Activated CD8-positive, alpha-beta memory T cell treated with anti-CD3 and anti-CD28 coated beads, Interleukin-2, amount 10 ng/mL, durations not matched to agents 7 days and 5 days (primary cell): ENCODE data around the gene FMNL2. TPM values are rescaled to one million over a fixed set of nuclear protein-coding genes. Genes with fewer than 3 reads are reported as not detected.

Source experiments
- ATAC-seq: fragments of 150-1000 bp; cut with Tn5 transposase; one replicate; pipeline ENCODE4 v1.10.0; 2021; ENCODE audit warnings: moderate library complexity
- CTCF ChIA-PET: fragments of 350-600 bp; sonication (Branson Sonifier 250); formaldehyde crosslinking; loops from one replicate; lab custom pipeline; 2021; ENCODE audit warnings: antibody characterized with exemption; lab: Charles Lee
- DNase-seq: peaks from one replicate; pipeline ENCODE4 v3.0.0-alpha.2; 2020
- H3K27ac Mint-ChIP-seq: one replicate; pipeline ENCODE4 v1.8.0; 2021; ENCODE audit warnings: mild to moderate bottlenecking, mixed read lengths
- H3K27me3 Mint-ChIP-seq: one replicate; pipeline ENCODE4 v1.8.0; 2021; ENCODE audit warnings: mixed read lengths
- H3K36me3 Mint-ChIP-seq: one replicate; pipeline ENCODE4 v1.8.0; 2021; ENCODE audit warnings: mild to moderate bottlenecking, mixed read lengths
- H3K4me1 Mint-ChIP-seq: one replicate; pipeline ENCODE4 v1.8.0; 2021; ENCODE audit warnings: mixed read lengths
- H3K4me3 Mint-ChIP-seq: one replicate; pipeline ENCODE4 v1.8.0; 2021; ENCODE audit warnings: mild to moderate bottlenecking, moderate library complexity, mixed read lengths
- H3K9me3 Mint-ChIP-seq: one replicate; pipeline ENCODE4 v1.8.0; 2022; ENCODE audit warnings: low read depth, mixed read lengths
- total RNA-seq, 2 experiments: library from RNA; stranded (reverse); gene quantifications; one replicate each; pipeline ENCODE4 v1.2.3, GENCODE V29; 2021

FMNL2 gene
- total RNA-seq, 2 experiments from 2014 or later = 0.26 to 0.56 TPM

DNA sequence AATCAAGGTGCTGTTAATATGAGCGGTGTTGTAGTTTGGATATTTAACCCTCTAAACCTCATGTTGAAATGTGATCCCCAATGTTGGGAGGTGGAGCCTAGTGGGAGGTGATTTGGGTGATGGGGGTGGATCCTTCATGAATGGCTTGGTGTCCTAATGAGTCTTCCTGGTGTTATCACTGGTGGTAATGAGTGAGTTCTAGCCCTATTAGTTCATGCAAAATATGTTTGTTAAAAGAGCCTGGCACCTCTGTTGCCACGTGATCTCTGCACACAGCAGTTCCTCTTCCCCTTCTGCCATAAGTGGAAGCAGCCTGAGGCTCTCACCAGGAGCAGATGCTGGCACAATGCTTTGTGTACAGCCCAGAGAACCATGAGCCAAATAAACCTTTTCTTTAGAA is 158.4 kb downstream of the FMNL2 start:
- H3K36me3 Mint-ChIP-seq = no peaks in the 10 kb centered on the region
- peaks cover 6% of the 10 kb centered on the region for H3K4me1 Mint-ChIP-seq
- DNase-seq (no peak), ATAC-seq (no peak)
- peaks cover 26% of the 10 kb centered on the region for H3K27me3 Mint-ChIP-seq
- no peaks in the 10 kb centered on the region for H3K9me3 Mint-ChIP-seq
- CTCF ChIA-PET = no interaction called here
- H3K4me3 Mint-ChIP-seq = no peak overlapping the region
- H3K27ac Mint-ChIP-seq = no peak overlapping the region

DNA sequence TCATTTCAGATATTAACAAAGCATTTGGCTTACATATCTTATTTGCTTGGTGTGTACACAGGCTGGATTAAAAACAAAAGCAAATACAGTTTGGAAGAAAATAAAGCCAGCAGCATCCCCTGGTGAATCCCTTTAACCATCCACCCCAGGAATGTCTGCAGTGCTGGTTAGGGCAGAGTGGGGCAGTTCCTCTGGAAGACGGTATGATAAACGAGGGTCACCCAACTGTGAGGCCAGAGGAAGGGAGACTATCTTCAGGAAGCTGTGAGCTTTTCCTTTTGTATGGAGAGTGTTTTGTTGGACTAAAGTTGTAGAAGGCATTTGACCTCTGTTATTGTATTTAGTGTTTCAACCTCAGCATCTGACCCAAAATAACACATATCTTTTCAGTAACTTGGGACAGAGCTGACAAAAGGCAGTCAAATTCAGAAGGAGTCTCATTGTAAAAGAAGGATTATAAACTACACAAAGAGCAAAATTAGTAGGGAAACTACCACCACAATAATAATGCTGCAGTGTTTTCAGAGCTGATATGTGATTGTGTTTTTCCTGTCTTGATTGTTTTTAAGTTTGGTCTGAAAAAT is 159.1 kb downstream of the FMNL2 start:
- CTCF ChIA-PET = no interaction called here
- Mint-ChIP-seq H3K4me1 (peaks cover 6% of the 10 kb centered on the region), H3K4me3 (no peak overlapping the region), H3K27me3 (peaks cover 29% of the 10 kb centered on the region), H3K36me3 (no peaks in the 10 kb centered on the region), H3K9me3 (no peaks in the 10 kb centered on the region), H3K27ac (no peak overlapping the region)
- ATAC-seq (no peak), DNase-seq (no peak)

DNA sequence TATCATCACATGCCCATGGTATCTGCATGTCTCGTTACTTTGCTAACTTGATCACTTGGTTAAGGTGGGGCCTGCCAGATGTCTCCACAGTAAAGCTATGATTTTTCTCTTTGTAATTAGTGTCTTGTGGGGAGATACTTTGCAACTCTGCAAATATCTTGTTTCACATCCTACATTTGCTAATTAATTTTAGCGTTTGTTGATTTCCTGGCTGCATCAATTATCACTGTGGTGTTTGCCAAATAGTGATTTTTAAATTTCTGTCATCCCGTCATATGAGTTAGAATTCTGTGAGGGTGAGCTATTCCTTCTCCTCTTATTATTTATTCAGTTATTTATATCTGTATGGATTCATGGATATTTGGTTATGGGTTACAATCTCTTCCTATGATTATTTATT is 161.4 kb downstream of the FMNL2 start:
- CTCF ChIA-PET = no interaction called here
- Mint-ChIP-seq H3K27me3 (peaks cover 30% of the 10 kb centered on the region), H3K9me3 (no peaks in the 10 kb centered on the region), H3K36me3 (no peaks in the 10 kb centered on the region), H3K4me3 (no peak overlapping the region), H3K4me1 (peaks cover 6% of the 10 kb centered on the region), H3K27ac (no peak overlapping the region)
- ATAC-seq (no peak), DNase-seq (no peak)

DNA sequence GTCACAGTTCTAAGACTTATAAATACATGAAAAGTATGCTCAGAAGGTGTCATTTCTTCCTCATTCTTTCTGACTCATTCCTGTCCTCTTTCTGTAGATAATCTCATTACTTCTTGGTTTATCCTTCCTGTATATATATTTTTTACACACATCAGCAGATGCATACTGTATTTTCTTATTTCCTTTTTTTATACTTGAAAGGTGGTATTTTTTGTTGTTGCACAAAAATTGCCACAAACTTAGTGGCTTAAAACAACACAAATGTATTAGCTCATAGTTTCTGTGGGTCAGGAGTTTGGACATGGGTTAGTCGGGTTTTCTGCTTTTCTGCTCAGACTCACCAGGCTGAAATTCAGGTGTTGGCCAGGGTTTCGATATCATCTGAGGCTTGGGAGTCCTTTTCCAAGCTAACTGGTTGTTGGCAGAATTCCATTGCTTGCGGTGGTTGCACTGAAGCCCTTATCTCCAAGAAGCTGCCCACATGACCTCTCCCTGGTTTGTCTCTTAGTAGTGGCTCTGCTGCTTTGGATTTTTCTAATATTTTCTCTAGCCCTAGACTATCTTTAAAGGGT is 162.6 kb downstream of the FMNL2 start:
- CTCF ChIA-PET = no interaction called here
- DNase-seq = no peak
- no peak for ATAC-seq
- Mint-ChIP-seq H3K4me1 (peaks cover 6% of the 10 kb centered on the region), H3K36me3 (no peaks in the 10 kb centered on the region), H3K9me3 (no peaks in the 10 kb centered on the region), H3K27me3 (peaks cover 27% of the 10 kb centered on the region), H3K27ac (no peak overlapping the region), H3K4me3 (no peak overlapping the region)

DNA sequence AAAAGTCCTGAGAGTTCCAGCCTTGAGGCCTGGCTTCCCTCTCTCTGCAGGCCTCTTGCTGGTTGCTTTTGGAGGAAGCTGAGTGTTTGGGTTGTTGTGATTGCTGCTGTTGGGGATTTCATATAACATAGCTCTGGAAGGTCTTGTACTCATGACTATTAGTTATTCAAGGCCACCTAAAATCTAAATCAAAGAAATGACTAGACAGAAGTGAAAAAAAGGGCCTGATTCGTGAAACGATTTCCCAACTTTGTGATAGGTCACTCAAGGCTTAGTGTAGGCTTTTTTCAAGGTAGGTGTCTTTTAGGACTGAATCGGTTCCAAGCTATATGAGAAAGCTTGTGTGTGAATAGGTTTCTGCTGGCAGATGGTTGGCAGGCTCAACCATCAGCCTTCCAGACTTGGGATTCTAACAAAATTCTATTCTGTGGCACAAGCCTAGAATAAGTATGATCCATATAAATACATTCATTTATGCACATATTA is 164.4 kb downstream of the FMNL2 start:
- Mint-ChIP-seq H3K9me3 (no peaks in the 10 kb centered on the region), H3K27me3 (peaks cover 19% of the 10 kb centered on the region), H3K36me3 (no peaks in the 10 kb centered on the region), H3K4me3 (no peak overlapping the region), H3K4me1 (peaks cover 6% of the 10 kb centered on the region), H3K27ac (no peak overlapping the region)
- ATAC-seq = no peak
- no peak for DNase-seq
- CTCF ChIA-PET = interaction anchor here (1.0 kb wide), 1 partner anchor 13 kb away, joined by 3 read pairs; no protein-coding TSS in a partner anchor

DNA sequence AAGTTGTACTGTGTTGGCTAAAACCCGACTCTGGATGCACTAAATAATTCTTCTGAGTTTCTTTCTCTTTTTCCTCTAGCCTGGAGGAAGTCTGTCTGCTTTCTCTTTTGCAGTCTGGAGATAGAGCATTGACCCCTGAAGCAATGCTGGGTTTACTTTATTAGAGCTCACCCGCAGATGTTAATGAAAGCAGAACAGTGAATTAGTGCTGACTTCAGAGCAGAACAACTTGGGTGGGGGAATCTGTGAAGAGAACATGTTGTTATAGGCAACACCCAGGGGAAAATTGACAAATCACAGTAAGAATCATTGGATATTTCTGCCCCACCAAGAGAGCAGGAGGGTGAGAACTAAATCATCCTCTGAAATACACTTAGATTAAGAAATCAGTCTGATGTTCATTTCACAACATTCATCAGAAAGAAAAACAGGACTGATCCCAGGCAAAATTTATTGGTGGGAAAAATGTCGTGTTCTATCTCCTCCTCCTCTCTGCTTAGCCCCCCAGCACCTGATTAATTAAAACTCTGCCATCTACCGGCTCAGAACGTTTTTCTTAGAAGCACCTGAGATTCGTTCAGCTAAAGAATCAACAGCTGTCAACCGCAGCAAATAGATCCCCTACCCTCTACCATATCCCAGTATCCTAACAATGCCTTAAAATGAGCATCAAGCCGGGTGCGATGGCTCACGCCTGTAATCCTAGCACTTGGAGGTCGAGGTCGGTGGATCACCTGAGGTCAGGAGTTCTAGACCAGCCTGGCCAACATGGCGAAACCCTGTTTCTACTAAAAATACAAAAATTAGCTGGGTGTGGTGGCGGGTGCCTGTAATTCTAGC is 165.1 kb downstream of the FMNL2 start:
- peaks cover 6% of the 10 kb centered on the region for H3K4me1 Mint-ChIP-seq
- no peaks in the 10 kb centered on the region for H3K9me3 Mint-ChIP-seq
- H3K36me3 Mint-ChIP-seq = no peaks in the 10 kb centered on the region
- ATAC-seq = no peak
- CTCF ChIA-PET = interaction anchor here (1.0 kb wide), 1 partner anchor 14 kb away, joined by 3 read pairs; no protein-coding TSS in a partner anchor
- H3K4me3 Mint-ChIP-seq = no peak overlapping the region
- no peak overlapping the region for H3K27ac Mint-ChIP-seq
- H3K27me3 Mint-ChIP-seq = peaks cover 21% of the 10 kb centered on the region
- DNase-seq = no peak

DNA sequence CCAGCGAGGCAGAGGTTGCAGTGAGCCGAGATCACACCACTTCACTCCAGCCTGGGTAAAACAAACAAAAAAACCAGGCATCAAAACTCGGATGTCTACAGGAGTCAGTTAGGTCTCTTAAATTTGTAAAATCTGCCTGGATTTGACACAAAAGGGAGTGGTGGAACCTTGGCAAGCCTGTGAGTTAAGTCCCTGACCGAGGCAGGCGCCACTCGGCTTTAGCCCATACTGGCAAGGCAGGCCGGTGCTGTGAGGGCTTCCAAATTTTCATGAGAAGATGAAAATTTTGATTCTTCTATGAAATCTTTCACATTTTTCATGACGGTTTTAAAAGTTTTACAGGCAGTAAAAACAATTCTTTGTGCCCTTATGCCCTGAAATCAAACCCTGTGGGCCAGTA is 165.8 kb downstream of the FMNL2 start:
- H3K9me3 Mint-ChIP-seq = no peaks in the 10 kb centered on the region
- CTCF ChIA-PET = no interaction called here
- H3K4me1 Mint-ChIP-seq = peaks cover 6% of the 10 kb centered on the region
- no peak overlapping the region for H3K27ac Mint-ChIP-seq
- no peak for DNase-seq
- no peak overlapping the region for H3K4me3 Mint-ChIP-seq
- ATAC-seq = no peak
- no peaks in the 10 kb centered on the region for H3K36me3 Mint-ChIP-seq
- peaks cover 25% of the 10 kb centered on the region for H3K27me3 Mint-ChIP-seq

DNA sequence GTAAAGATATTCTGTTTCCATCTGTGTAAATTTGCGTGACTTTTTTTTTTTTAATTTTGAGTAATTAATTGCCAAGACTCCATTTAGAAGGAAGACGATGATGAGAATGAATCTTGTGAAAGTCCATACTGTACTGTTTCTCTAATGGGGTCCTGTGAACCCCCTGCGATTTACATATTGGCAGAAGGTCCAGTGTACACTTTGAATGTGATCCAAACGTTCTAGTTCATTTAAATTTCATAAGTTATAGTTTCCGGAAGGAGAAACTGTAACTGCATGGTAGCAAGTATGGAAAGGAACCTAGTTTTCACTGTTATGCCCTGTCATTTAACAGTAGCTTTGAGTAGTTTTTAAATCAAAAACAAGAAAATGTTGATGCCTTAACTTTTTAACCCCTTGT is 166.7 kb downstream of the FMNL2 start:
- ATAC-seq = no peak

DNA sequence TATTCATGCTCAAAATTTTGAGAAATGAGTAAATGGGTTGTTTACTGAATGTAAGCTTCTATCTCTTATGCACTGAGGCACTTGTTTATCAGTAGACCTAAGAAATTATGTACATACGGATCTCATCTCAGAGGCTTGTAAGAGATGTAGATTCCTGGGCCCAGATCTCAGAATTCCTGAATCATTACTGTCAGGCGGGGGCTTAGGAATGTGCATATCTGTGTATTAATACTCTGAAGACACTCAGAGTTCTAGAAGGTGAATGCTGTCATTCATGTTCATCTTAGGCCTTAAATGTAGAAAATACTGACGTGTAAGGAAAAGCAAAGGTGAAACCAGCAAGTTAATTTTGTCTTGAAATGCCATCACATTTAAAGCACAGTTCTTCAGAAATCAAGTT is 169.6 kb downstream of the FMNL2 start:
- DNase-seq = no peak

More for the DNA sequence above, 166.7 kb downstream of the FMNL2 start:
- H3K4me1 Mint-ChIP-seq = peaks cover 8% of the 10 kb centered on the region
- no peak for DNase-seq
- CTCF ChIA-PET = no interaction called here
- H3K27me3 Mint-ChIP-seq = peaks cover 25% of the 10 kb centered on the region
- H3K9me3 Mint-ChIP-seq = no peaks in the 10 kb centered on the region
- H3K36me3 Mint-ChIP-seq = no peaks in the 10 kb centered on the region
- H3K4me3 Mint-ChIP-seq = no peak overlapping the region
- no peak overlapping the region for H3K27ac Mint-ChIP-seq

DNA sequence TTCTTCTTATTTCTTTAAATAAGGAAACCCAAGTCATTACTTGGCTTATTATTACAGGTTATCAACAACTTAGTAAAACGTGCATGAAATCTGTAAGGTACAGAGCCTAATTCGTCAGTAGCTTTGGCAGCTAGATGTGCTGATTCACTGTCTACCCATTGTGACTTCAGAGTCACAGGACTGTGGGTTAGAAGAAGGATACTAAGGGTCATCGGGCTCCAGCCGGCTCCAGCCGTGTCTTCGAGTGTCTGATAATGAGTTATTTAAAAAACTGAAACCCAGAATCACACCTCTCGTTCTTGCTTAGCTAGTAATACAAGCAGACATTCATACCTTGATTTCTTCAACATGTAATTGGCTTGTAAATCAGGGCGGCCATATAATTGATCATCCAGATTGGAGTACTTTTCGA is 170.5 kb downstream of the FMNL2 start:
- no peak for DNase-seq

More for the DNA sequence above, 169.6 kb downstream of the FMNL2 start:
- Mint-ChIP-seq H3K4me3 (no peak overlapping the region), H3K27ac (no peak overlapping the region), H3K36me3 (no peaks in the 10 kb centered on the region), H3K27me3 (peaks cover 16% of the 10 kb centered on the region), H3K9me3 (no peaks in the 10 kb centered on the region), H3K4me1 (peaks cover 6% of the 10 kb centered on the region)
- no peak for ATAC-seq
- CTCF ChIA-PET = no interaction called here

DNA sequence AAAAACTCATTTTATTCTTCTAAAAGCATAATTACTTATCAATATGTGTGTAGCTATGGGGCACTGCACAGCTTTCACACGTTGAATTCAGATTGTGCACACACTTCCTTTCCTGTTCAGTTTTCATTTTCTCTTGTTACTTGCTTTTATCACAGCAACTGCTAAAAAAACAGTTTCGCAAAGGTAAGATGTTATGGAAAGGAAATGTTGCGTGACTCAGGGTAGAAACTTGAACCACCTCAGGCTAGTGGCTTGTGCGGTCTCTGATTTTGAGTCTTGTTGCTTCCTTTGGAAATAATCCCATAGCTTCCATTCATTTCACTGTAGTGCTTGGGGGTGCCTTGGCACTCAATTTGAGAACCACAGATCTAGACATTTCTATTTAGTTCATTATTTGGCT is 171.9 kb downstream of the FMNL2 start:
- CTCF ChIA-PET = no interaction called here
- Mint-ChIP-seq H3K27ac (no peak overlapping the region), H3K9me3 (no peaks in the 10 kb centered on the region), H3K27me3 (peaks cover 13% of the 10 kb centered on the region), H3K4me1 (peaks cover 6% of the 10 kb centered on the region), H3K4me3 (no peak overlapping the region), H3K36me3 (no peaks in the 10 kb centered on the region)
- DNase-seq = peak; percentile 41
- ATAC-seq = peak; percentile 36

More for the DNA sequence above, 170.5 kb downstream of the FMNL2 start:
- peaks cover 6% of the 10 kb centered on the region for H3K4me1 Mint-ChIP-seq
- H3K27ac Mint-ChIP-seq = no peak overlapping the region
- ATAC-seq = no peak
- CTCF ChIA-PET = interaction anchor here (0.6 kb wide), 1 partner anchor 1068 kb away, joined by 3 read pairs; no protein-coding TSS in a partner anchor
- H3K27me3 Mint-ChIP-seq = peaks cover 9% of the 10 kb centered on the region
- H3K36me3 Mint-ChIP-seq = no peaks in the 10 kb centered on the region
- H3K4me3 Mint-ChIP-seq = no peak overlapping the region
- no peaks in the 10 kb centered on the region for H3K9me3 Mint-ChIP-seq

DNA sequence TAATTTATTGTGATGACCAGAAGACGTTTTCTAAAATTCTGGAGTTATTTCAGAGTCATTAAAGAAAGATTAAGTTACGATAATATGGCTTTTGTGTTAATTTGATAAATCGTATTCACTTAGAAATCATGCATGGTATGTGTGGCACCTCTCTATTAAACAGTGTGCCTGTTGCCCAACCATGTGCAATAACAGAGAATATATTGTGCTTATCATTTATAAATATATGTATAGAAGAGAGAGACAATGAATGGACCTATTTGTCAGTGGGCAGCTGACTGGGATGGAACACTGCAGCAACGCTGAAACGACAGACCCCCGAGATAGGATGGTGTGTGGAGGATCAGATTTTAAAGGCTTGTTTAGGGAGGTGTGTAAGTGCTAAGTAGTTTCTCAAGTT is 172.9 kb downstream of the FMNL2 start:
- Mint-ChIP-seq H3K36me3 (no peaks in the 10 kb centered on the region), H3K4me3 (no peak overlapping the region), H3K9me3 (no peaks in the 10 kb centered on the region), H3K27ac (no peak overlapping the region), H3K27me3 (peaks cover 16% of the 10 kb centered on the region), H3K4me1 (peaks cover 6% of the 10 kb centered on the region)
- ATAC-seq = no peak
- CTCF ChIA-PET = interaction anchor here (0.6 kb wide), 1 partner anchor 128 kb away, joined by 3 read pairs; no protein-coding TSS in a partner anchor
- no peak for DNase-seq

DNA sequence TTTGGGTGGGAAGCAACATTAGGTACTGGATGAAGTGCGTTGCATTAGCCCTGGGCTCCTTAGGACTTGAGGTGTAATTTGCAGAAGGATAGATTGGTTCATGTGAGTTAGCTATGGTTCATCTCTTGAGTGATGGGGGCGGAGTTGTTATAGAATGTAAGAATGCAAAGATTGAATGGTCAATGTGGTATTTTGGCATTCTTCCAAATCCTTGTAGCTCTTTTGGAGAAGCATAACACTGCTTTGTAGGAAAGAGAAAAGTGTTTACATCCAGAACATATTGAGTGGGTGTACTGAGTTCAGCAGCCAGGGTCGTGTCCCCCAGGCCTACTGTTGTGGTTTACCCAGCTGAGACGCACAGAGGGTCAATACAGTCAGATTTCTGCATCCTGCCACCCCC is 173.5 kb downstream of the FMNL2 start:
- Mint-ChIP-seq H3K36me3 (no peaks in the 10 kb centered on the region), H3K9me3 (no peaks in the 10 kb centered on the region), H3K27ac (no peak overlapping the region), H3K27me3 (peaks cover 16% of the 10 kb centered on the region), H3K4me1 (peaks cover 6% of the 10 kb centered on the region), H3K4me3 (no peak overlapping the region)
- ATAC-seq (no peak), DNase-seq (no peak)
- CTCF ChIA-PET = no interaction called here
